Ishikawa (cell line): ENCODE measurements around the gene ZNF891.

Experiments
- CEBPB ChIP-seq: IDR thresholded peaks from 2 replicates; pipeline ENCODE4 v1.6.1; 2012
- CREB1 ChIP-seq: IDR thresholded peaks from 2 replicates; pipeline ENCODE4 v1.6.1; 2012; ENCODE audit warnings: low read depth
- EGR1 ChIP-seq: IDR thresholded peaks from 2 replicates; pipeline ENCODE4 v1.6.1; 2012
- EP300 ChIP-seq: IDR thresholded peaks from 2 replicates; pipeline ENCODE4 v1.6.1; 2012; ENCODE audit warnings: borderline replicate concordance
- FOXM1 ChIP-seq: IDR thresholded peaks from 2 replicates; pipeline ENCODE4 v1.6.1; 2012; ENCODE audit warnings: low read depth, borderline replicate concordance
- MAX ChIP-seq: IDR thresholded peaks from 2 replicates; pipeline ENCODE4 v1.6.1; 2012
- RAD21 ChIP-seq: IDR thresholded peaks from 2 replicates; pipeline ENCODE4 v1.6.1; 2012; ENCODE audit warnings: low read depth
- TAF1 ChIP-seq: IDR thresholded peaks from 2 replicates; pipeline ENCODE4 v1.6.1; 2012; ENCODE audit warnings: low read depth, mild to moderate bottlenecking
- TCF12 ChIP-seq: IDR thresholded peaks from 2 replicates; pipeline ENCODE4 v1.6.1; 2012; ENCODE audit warnings: low read depth
- YY1 ChIP-seq: IDR thresholded peaks from 2 replicates; pipeline ENCODE4 v1.6.1; 2012; ENCODE audit warnings: low read depth

GRCh38 chr12:133130038-133130807 lies at the start of gene ZNF891, which contains the start of gene ZNF10:
- TF ChIP-seq MAX = peak; percentile 69
- TF ChIP-seq TAF1 = peak; percentile 45
- no peak for TF ChIP-seq EGR1
- TF ChIP-seq YY1 = 0 out of 2 replicates have a peak, but pooled peaks have one; percentile 5
- TF ChIP-seq TCF12 = no peak
- no peak; the same call in 1 of the 2 replicates for TF ChIP-seq EP300
- peak; percentile 86 for TF ChIP-seq CREB1
- TF ChIP-seq CEBPB = no peak
- no peak for TF ChIP-seq FOXM1
- no peak for TF ChIP-seq RAD21
